WTC11 (cell line): ENCODE results near the gene FANCI. TPM values are rescaled to one million over a fixed set of nuclear protein-coding genes. Genes with fewer than 3 reads are reported as not detected.

Experiments
- ATAC-seq: fragments of 200-7000 bp; cut with Tn5 transposase; 2 replicates; pipeline ENCODE4 v1.10.0; 2021; ENCODE audit warnings: mild to moderate bottlenecking, moderate library complexity
- CTCF ChIA-PET: fragments of 300-600 bp; sonication (Branson Sonifier 250); formaldehyde crosslinking; loops from one replicate; lab custom pipeline; 2021; ENCODE audit warnings: antibody characterized with exemption; lab: Charles Lee
- POLR2A ChIA-PET: fragments of 350-600 bp; sonication (Branson Sonifier 250); formaldehyde crosslinking; loops from one replicate; lab custom pipeline; 2021; ENCODE audit warnings: antibody characterized with exemption; lab: Charles Lee
- DNase-seq: peaks from one replicate; pipeline ENCODE4 v3.0.0; 2021; ENCODE audit warnings: low spot score
- H3K27ac Mint-ChIP-seq: 2 replicates; pipeline ENCODE4 v1.8.0; 2021; ENCODE audit warnings: mixed read lengths
- H3K27me3 Mint-ChIP-seq: 2 replicates; pipeline ENCODE4 v1.8.0; 2021; ENCODE audit warnings: low read depth, mild to moderate bottlenecking, moderate library complexity, mixed read lengths
- H3K36me3 Mint-ChIP-seq: 2 replicates; pipeline ENCODE4 v1.8.0; 2021; ENCODE audit warnings: mixed read lengths
- H3K4me1 Mint-ChIP-seq: 2 replicates; pipeline ENCODE4 v1.8.0; 2022; ENCODE audit warnings: mixed read lengths
- H3K4me3 Mint-ChIP-seq: 2 replicates; pipeline ENCODE4 v1.8.0; 2021; ENCODE audit warnings: mild to moderate bottlenecking, moderate library complexity, mixed read lengths
- H3K9me3 Mint-ChIP-seq: 2 replicates; pipeline ENCODE4 v1.8.0; 2021; ENCODE audit warnings: mixed read lengths
- IRF2 ChIP-seq: sonication (generic); formaldehyde crosslinking; IDR thresholded peaks from 2 replicates; pipeline ENCODE4 v1.8.0; 2022; ENCODE audit warnings: low read depth, missing genetic modification reagents, borderline replicate concordance
- NFE2L1 ChIP-seq: sonication (generic); formaldehyde crosslinking; IDR thresholded peaks from 2 replicates; pipeline ENCODE4 v1.8.1; 2023; ENCODE audit warnings: missing genetic modification reagents
- NR1H2 ChIP-seq: sonication (generic); formaldehyde crosslinking; IDR thresholded peaks from 2 replicates; pipeline ENCODE4 v1.9.0; 2021; ENCODE audit warnings: mild to moderate bottlenecking, moderate library complexity, missing genetic modification reagents
- NR2C2 ChIP-seq: sonication (generic); formaldehyde crosslinking; IDR thresholded peaks from 2 replicates; pipeline ENCODE4 v1.8.0; 2022; ENCODE audit warnings: mild to moderate bottlenecking, missing genetic modification reagents
- SP1 ChIP-seq: sonication (generic); formaldehyde crosslinking; conservative IDR thresholded peaks from 2 replicates; pipeline ENCODE4 v1.8.1; 2022; ENCODE audit warnings: missing genetic modification reagents
- TEAD4 ChIP-seq: sonication (generic); formaldehyde crosslinking; IDR thresholded peaks from 2 replicates; pipeline ENCODE4 v1.8.0; 2022; ENCODE audit warnings: mild to moderate bottlenecking, missing genetic modification reagents
- ZNF138 ChIP-seq: sonication (generic); formaldehyde crosslinking; conservative IDR thresholded peaks from 2 replicates; pipeline ENCODE4 v1.8.1; 2022; ENCODE audit warnings: mild to moderate bottlenecking, moderate library complexity, missing genetic modification reagents
- ZNF263 ChIP-seq: sonication (generic); formaldehyde crosslinking; IDR thresholded peaks from 2 replicates; pipeline ENCODE4 v1.8.1; 2022; ENCODE audit warnings: low read depth, mild to moderate bottlenecking, moderate library complexity, missing genetic modification reagents
- ZNF423 ChIP-seq: fragments of 250-450 bp; sonication (Bioruptor Pico); IDR thresholded peaks from 2 replicates; pipeline ENCODE4 v2.1.2; 2022; ENCODE audit warnings: mild to moderate bottlenecking, moderate library complexity
- total RNA-seq: library from RNA; stranded (reverse); gene quantifications from 3 replicates; pipeline ENCODE4 v1.2.3, GENCODE V29; 2021
- TF ChIP-seq, protein P1 (sequence below): fragments of 250-450 bp; sonication (Bioruptor Pico); IDR thresholded peaks from 2 replicates; pipeline ENCODE4 v1.9.0; 2021; ENCODE audit warnings: mild to moderate bottlenecking
- TF ChIP-seq, protein P2 (sequence below): fragments of 250-450 bp; sonication (Bioruptor Pico); conservative IDR thresholded peaks from 2 replicates; pipeline ENCODE4 v1.9.0; 2021; ENCODE audit warnings: mild to moderate bottlenecking
- TF ChIP-seq, protein P3 (sequence below): sonication (generic); formaldehyde crosslinking; IDR thresholded peaks from 2 replicates; pipeline ENCODE4 v1.8.1; 2023; ENCODE audit warnings: mild to moderate bottlenecking, missing genetic modification reagents, moderate library complexity
- TF ChIP-seq, protein P4 (sequence below): sonication (generic); formaldehyde crosslinking; IDR thresholded peaks from 2 replicates; pipeline ENCODE4 v1.8.1; 2023; ENCODE audit warnings: mild to moderate bottlenecking, missing genetic modification reagents
- TF ChIP-seq, protein P5 (sequence below): fragments of 250-450 bp; sonication (Bioruptor Pico); IDR thresholded peaks from 2 replicates; pipeline ENCODE4 v2.1.2; 2022; ENCODE audit warnings: mild to moderate bottlenecking, moderate library complexity
- TF ChIP-seq, protein P6 (sequence below): fragments of 200-600 bp; IDR thresholded peaks from 2 replicates; pipeline ENCODE4 v1.8.0; 2022; ENCODE audit warnings: antibody characterized with exemption
- TF ChIP-seq, protein P7 (sequence below): sonication (generic); formaldehyde crosslinking; IDR thresholded peaks from 2 replicates; pipeline ENCODE4 v1.8.1; 2023; ENCODE audit warnings: mild to moderate bottlenecking, missing genetic modification reagents, moderate library complexity
- TF ChIP-seq, protein P8 (sequence below): sonication (generic); formaldehyde crosslinking; IDR thresholded peaks from 2 replicates; pipeline ENCODE4 v1.8.1; 2022; ENCODE audit warnings: mild to moderate bottlenecking, moderate library complexity, missing genetic modification reagents
- TF ChIP-seq, protein P9 (sequence below): sonication (generic); formaldehyde crosslinking; IDR thresholded peaks from 2 replicates; pipeline ENCODE4 v1.8.1; 2022; ENCODE audit warnings: low read depth, mild to moderate bottlenecking, moderate library complexity, missing genetic modification reagents, borderline replicate concordance
- TF ChIP-seq, protein P10 (sequence below): sonication (generic); formaldehyde crosslinking; IDR thresholded peaks from 2 replicates; pipeline ENCODE4 v1.8.0; 2022; ENCODE audit warnings: mild to moderate bottlenecking, missing genetic modification reagents

FANCI gene
- total RNA-seq, 1 experiment from 2014 or later = 108 TPM

DNA sequence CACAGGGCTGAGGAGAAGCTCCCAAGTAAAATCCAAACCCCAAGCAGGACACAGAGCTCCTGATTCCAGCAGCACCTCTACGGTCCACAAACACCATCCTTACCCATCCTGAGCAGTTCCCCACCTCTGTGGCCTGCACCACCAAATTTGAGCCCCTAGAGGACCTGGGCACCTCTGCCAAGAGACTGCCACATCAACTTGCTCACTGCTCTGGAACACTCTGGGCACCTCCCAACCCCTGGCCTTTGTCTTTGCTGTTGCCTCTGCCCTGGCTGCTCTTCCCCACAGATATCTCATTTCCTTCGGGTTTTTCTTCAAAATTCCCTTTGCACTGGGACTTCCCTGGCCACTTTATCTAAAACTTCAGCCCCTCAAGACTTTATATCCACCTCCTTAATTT, 28.2 kb upstream of the FANCI start:
- TF ChIP-seq ZNF263 (CRISPR knock-in tag) (no peak), ZNF138 (CRISPR knock-in tag) (no peak), NR1H2 (no peak), NR2C2 (CRISPR knock-in tag) (no peak)
- TF ChIP-seq, protein P1, sequence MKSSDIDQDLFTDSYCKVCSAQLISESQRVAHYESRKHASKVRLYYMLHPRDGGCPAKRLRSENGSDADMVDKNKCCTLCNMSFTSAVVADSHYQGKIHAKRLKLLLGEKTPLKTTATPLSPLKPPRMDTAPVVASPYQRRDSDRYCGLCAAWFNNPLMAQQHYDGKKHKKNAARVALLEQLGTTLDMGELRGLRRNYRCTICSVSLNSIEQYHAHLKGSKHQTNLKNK = no peak
- TF ChIP-seq, protein P2, sequence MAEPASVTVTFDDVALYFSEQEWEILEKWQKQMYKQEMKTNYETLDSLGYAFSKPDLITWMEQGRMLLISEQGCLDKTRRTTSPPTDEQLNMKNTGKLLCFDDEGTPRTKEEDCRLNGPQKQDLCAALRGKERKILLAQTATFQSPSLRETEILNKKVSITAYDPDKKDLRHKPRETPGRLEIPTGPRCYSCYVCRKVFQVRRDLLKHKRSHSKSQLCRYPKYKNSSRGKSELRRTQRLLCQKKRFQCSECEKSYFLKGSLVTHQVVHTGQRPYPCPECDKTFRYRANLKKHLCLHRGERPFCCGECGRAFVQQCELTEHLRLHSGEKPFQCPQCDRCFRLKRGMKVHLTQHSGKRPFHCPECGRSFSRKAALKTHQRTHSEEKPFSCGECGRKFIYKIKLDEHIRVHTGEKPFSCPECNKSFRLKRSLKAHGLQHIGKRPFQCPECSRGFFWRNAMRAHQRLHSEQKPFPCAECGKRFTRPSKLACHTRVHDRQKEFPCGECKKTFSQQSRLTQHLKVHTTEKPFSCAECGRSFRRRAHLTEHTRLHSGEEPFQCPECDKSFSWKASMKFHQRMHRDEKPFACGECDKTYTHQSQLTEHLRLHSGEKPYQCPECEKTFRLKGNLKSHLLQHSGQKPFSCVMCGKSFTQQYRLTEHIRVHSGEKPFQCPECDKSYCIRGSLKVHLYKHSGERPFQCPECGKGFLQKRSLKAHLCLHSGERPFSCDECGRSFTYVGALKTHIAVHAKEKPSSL (CRISPR knock-in tag) = no peak
- TF ChIP-seq, protein P3, sequence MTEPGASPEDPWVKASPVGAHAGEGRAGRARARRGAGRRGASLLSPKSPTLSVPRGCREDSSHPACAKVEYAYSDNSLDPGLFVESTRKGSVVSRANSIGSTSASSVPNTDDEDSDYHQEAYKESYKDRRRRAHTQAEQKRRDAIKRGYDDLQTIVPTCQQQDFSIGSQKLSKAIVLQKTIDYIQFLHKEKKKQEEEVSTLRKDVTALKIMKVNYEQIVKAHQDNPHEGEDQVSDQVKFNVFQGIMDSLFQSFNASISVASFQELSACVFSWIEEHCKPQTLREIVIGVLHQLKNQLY (CRISPR knock-in tag) = no peak
- H3K36me3 Mint-ChIP-seq = no peaks in the 10 kb centered on the region
- H3K4me3 Mint-ChIP-seq = no peak overlapping the region
- ChIA-PET POLR2A (no interaction called here), CTCF (interaction anchor here (0.8 to 4.4 kb wide), 4 partner anchors 9 to 44 kb away, joined by 3 to 56 read pairs (median 3); partner anchors contain the start of gene FANCI)
- H3K9me3 Mint-ChIP-seq = no peaks in the 10 kb centered on the region
- DNase-seq = no peak
- no peak overlapping the region for H3K27ac Mint-ChIP-seq
- 0 out of 2 replicates have a peak, but pooled peaks cover 3% of the 10 kb centered on the region for H3K27me3 Mint-ChIP-seq
- H3K4me1 Mint-ChIP-seq = no peaks in the 10 kb centered on the region
- no peak for ATAC-seq

DNA sequence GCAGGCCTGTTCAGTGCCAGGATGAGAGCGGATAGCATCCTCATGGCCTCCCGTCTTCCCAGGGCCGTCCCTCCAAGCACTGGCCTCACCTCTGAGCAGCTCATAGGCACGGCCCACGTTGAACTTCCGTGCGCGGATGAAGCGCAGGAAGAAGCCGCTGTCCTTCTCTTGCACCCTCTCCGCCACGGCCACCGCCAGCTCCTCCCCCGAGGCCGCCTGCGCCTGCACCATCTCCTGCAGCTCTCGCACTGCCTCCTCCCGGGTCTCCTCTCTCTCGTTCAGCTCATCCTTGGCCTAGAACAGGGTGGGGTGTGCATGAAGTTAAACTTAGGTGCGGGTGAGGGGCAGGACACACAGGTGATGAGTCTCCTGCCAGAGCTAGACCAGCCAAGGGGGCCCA, 26.7 kb upstream of the FANCI start:
- POLR2A ChIA-PET = no interaction called here
- no peak overlapping the region for H3K27ac Mint-ChIP-seq
- no peaks in the 10 kb centered on the region for H3K36me3 Mint-ChIP-seq
- CTCF ChIA-PET = interaction anchor here (4.4 kb wide), 1 partner anchor 11 kb away, joined by 56 read pairs; no protein-coding TSS in a partner anchor
- ATAC-seq = no peak
- H3K4me1 Mint-ChIP-seq = 0 out of 2 replicates have a peak, but pooled peaks cover 3% of the 10 kb centered on the region
- no peak for DNase-seq
- peaks cover 3% of the 10 kb centered on the region; the same call in 1 of the 2 replicates for H3K27me3 Mint-ChIP-seq
- no peaks in the 10 kb centered on the region for H3K9me3 Mint-ChIP-seq
- no peak overlapping the region for H3K4me3 Mint-ChIP-seq
- TF ChIP-seq ZNF138 (CRISPR knock-in tag) (no peak), IRF2 (CRISPR knock-in tag) (no peak), ZNF423 (CRISPR knock-in tag) (no peak), NFE2L1 (CRISPR knock-in tag) (no peak), TEAD4 (no peak), SP1 (no peak)
- TF ChIP-seq, protein P4, sequence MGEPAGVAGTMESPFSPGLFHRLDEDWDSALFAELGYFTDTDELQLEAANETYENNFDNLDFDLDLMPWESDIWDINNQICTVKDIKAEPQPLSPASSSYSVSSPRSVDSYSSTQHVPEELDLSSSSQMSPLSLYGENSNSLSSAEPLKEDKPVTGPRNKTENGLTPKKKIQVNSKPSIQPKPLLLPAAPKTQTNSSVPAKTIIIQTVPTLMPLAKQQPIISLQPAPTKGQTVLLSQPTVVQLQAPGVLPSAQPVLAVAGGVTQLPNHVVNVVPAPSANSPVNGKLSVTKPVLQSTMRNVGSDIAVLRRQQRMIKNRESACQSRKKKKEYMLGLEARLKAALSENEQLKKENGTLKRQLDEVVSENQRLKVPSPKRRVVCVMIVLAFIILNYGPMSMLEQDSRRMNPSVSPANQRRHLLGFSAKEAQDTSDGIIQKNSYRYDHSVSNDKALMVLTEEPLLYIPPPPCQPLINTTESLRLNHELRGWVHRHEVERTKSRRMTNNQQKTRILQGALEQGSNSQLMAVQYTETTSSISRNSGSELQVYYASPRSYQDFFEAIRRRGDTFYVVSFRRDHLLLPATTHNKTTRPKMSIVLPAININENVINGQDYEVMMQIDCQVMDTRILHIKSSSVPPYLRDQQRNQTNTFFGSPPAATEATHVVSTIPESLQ = no peak
- TF ChIP-seq, protein P2 (CRISPR knock-in tag) = no peak
- TF ChIP-seq, protein P5, sequence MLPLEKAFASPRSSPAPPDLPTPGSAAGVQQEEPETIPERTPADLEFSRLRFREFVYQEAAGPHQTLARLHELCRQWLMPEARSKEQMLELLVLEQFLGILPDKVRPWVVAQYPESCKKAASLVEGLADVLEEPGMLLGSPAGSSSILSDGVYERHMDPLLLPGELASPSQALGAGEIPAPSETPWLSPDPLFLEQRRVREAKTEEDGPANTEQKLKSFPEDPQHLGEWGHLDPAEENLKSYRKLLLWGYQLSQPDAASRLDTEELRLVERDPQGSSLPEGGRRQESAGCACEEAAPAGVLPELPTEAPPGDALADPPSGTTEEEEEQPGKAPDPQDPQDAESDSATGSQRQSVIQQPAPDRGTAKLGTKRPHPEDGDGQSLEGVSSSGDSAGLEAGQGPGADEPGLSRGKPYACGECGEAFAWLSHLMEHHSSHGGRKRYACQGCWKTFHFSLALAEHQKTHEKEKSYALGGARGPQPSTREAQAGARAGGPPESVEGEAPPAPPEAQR = no peak
- TF ChIP-seq, protein P6, sequence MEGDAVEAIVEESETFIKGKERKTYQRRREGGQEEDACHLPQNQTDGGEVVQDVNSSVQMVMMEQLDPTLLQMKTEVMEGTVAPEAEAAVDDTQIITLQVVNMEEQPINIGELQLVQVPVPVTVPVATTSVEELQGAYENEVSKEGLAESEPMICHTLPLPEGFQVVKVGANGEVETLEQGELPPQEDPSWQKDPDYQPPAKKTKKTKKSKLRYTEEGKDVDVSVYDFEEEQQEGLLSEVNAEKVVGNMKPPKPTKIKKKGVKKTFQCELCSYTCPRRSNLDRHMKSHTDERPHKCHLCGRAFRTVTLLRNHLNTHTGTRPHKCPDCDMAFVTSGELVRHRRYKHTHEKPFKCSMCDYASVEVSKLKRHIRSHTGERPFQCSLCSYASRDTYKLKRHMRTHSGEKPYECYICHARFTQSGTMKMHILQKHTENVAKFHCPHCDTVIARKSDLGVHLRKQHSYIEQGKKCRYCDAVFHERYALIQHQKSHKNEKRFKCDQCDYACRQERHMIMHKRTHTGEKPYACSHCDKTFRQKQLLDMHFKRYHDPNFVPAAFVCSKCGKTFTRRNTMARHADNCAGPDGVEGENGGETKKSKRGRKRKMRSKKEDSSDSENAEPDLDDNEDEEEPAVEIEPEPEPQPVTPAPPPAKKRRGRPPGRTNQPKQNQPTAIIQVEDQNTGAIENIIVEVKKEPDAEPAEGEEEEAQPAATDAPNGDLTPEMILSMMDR = no peak
- TF ChIP-seq, protein P7, sequence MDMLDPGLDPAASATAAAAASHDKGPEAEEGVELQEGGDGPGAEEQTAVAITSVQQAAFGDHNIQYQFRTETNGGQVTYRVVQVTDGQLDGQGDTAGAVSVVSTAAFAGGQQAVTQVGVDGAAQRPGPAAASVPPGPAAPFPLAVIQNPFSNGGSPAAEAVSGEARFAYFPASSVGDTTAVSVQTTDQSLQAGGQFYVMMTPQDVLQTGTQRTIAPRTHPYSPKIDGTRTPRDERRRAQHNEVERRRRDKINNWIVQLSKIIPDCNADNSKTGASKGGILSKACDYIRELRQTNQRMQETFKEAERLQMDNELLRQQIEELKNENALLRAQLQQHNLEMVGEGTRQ (CRISPR knock-in tag) = no peak
- TF ChIP-seq, protein P8, sequence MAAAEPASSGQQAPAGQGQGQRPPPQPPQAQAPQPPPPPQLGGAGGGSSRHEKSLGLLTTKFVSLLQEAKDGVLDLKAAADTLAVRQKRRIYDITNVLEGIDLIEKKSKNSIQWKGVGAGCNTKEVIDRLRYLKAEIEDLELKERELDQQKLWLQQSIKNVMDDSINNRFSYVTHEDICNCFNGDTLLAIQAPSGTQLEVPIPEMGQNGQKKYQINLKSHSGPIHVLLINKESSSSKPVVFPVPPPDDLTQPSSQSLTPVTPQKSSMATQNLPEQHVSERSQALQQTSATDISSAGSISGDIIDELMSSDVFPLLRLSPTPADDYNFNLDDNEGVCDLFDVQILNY = no peak
- TF ChIP-seq, protein P9, sequence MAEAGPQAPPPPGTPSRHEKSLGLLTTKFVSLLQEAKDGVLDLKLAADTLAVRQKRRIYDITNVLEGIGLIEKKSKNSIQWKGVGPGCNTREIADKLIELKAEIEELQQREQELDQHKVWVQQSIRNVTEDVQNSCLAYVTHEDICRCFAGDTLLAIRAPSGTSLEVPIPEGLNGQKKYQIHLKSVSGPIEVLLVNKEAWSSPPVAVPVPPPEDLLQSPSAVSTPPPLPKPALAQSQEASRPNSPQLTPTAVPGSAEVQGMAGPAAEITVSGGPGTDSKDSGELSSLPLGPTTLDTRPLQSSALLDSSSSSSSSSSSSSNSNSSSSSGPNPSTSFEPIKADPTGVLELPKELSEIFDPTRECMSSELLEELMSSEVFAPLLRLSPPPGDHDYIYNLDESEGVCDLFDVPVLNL (CRISPR knock-in tag) = no peak
- TF ChIP-seq, protein P10, sequence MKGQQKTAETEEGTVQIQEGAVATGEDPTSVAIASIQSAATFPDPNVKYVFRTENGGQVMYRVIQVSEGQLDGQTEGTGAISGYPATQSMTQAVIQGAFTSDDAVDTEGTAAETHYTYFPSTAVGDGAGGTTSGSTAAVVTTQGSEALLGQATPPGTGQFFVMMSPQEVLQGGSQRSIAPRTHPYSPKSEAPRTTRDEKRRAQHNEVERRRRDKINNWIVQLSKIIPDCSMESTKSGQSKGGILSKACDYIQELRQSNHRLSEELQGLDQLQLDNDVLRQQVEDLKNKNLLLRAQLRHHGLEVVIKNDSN = no peak
